GM21723 (cell line): ENCODE data around the gene BAG1.
A peak's percentile ranks its signal among the peaks of the same experiment; 100 is the strongest.

ENCODE experiments used
- ATAC-seq: cut with Tn5 transposase; IDR thresholded peaks from one replicate; pipeline ENCODE4 v1.9.1; 2021; ENCODE audit warnings: mild to moderate bottlenecking, moderate library complexity; ENCODE audit not compliant: unreplicated experiment

Gene BAG1

GRCh38 chr9:33264473-33265177 is at the start of gene BAG1, which contains the start of gene CHMP5:
BAG1 (minus strand) TSS chr9:33264708.
CHMP5 (plus strand) TSS chr9:33265049; CDS start chr9:33265079, 30 bp downstream.
- ATAC-seq = peak; percentile 87

- ATAC-seq = no peak
Observed at GRCh38 chr9:33311953-33312352, 47.4 kb upstream of the BAG1 start.

DNA sequence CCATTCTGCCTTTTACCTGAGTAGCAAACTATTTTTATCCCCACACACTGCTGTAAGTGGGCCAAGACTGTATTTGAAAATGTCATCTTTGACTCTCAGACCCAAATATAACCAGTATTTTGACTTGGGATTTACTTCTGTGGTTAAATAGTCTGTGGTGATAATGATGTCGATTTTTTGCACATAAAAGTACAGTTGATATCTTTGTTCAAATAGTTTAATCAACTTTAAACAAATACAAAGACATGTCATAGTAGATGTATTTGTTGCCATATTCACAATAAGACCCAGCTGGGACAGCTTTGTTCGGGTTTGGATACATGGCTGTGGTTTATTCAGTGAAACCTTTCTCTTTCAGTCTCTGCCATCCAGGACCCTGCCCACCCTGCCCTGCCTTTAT is 46.2 kb upstream of the BAG1 start:
- ATAC-seq = no peak

- no peak for ATAC-seq
Observed at GRCh38 chr9:33309903-33310302, 45.4 kb upstream of the BAG1 start.

- ATAC-seq = no peak
Observed at GRCh38 chr9:33307067-33307466, 42.6 kb upstream of the BAG1 start.

GRCh38 chr9:33306037-33306436 is 41.5 kb upstream of the BAG1 start:
- ATAC-seq = peak; percentile 47

DNA sequence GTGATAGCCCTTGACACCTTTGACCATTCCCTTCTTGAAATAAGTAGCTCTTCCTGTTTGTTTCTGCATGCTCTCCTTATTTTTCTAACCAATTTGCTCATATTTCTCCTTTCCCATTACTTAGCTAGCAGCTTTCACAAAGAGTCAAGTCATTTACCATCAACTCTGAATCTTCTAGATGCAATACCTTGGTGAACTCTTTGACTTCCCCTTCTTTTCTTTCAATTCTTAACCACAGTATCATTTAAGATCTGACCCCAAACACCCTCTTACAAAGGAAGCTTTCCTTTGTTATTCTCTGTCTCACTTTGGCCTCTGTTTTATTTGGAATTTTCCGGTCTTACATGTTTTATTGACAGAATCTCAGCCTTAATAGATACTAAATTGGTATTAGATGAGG is 39.9 kb upstream of the BAG1 start:
- peak; percentile 65 for ATAC-seq

GRCh38 chr9:33300546-33300945 is 36.0 kb upstream of the BAG1 start:
- ATAC-seq = no peak

DNA sequence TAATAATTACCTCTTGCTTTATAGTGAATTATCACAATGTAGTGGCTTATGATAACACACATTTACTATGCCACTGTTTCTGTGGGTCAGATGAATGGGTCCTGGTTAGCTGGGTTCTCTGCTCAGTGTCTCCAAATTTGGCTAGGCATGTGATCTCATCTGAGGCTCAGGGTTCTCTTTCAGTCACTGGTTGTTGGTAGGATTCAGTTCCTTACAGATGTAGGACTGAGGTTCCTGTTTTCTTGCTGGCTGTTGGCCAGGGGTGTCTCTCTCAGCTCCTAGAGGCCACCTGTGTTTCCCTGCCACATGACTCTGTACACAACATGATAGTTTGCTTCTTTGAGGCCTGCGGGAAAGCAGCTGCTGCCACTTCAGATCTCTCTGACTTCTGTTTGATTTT is 32.9 kb upstream of the BAG1 start:
- peak; percentile 95 for ATAC-seq

- ATAC-seq = peak; percentile 45
Observed at GRCh38 chr9:33295571-33295970, 31.1 kb upstream of the BAG1 start.

DNA sequence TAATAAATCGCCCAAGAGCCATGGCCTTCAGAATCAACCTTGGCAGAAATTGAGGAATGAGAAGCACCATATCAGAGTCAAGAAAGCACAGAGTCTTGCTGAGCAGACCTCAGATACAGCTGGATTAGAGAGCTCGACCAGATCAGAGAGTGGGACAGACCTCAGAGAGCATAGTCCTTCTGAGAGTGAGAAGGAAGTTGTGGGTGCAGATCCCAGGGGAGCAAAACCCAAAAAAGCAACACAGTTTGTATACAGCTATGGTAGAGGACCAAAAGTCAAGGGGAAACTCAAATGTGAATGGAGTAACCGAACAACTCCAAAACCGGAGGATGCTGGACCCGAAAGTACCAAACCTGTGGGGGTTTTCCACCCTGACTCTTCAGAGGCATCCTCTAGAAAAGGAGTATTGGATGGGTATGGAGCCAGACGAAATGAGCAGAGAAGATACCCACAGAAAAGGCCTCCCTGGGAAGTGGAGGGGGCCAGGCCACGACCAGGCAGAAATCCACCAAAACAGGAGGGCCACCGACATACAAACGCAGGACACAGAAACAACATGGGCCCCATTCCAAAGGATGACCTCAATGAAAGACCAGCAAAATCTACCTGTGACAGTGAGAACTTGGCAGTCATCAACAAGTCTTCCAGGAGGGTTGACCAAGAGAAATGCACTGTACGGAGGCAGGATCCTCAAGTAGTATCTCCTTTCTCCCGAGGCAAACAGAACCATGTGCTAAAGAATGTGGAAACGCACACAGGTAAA is 30.3 kb upstream of the BAG1 start:
- ATAC-seq = no peak

GRCh38 chr9:33293782-33294181 is 29.3 kb upstream of the BAG1 start:
- no peak for ATAC-seq

- no peak for ATAC-seq
Observed at GRCh38 chr9:33291901-33292300, 27.4 kb upstream of the BAG1 start.

GRCh38 chr9:33291031-33291397 is 26.5 kb upstream of the BAG1 start:
- no peak for ATAC-seq

DNA sequence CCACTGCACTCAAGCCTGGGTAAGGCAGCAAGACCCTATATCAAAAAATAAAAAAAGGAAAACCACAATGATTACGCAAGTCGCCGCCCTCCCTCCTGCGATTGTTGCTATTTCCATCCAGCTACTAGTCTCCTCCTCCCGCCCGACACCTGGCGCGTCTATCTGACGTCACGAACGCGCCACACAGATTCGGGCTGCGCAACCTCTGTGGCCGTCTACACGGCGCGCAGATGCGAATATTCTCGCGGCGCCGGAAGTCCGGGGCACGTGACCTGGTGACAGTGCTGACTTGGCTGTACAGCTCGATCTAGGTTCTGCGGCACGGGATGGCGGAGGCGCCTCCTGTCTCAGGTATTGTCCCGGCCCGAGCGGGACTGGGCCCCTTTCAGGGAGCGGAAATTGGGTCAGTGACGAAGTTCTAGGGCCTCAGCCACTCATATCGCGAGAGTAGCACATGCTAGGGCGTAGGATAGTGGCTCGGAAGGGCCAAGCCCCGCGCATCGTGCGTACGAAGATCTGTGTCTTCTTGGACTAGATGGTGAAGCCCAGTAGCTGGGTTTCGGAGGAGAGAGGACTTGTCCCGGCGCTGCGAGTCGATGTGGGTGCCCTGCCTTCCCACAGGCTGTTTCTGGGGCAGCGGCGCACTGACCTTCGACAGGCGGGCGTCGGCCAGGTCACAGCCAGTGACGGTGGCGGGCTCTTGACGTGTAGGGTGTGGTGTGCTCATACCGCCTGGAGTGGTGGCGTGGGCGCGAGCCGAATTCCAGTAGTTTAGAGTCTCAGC is 25.9 kb upstream of the BAG1 start, which contains the start of gene NFX1:
TSS of gene NFX1 (plus strand) at position 270 of the 784 bp plus-strand sequence. CDS start at position 327, 57 bp downstream.
- peak; percentile 87 for ATAC-seq

DNA sequence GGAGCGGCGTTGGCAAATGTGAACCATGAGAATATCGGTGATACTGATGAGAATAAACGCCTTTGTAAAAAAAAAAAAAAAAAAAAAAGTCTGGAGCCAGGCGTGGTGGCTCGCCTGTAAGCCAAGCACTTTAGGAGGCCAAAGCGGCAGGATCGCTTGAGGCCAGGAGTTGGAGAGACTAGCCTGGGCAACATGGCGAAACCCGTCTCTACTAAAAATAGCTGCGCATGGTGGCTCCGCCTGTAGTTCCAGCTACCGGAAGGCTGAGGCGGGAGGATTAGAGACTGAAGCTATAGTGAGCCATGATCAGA is 25.4 kb upstream of the BAG1 start:
- peak; percentile 35 for ATAC-seq

DNA sequence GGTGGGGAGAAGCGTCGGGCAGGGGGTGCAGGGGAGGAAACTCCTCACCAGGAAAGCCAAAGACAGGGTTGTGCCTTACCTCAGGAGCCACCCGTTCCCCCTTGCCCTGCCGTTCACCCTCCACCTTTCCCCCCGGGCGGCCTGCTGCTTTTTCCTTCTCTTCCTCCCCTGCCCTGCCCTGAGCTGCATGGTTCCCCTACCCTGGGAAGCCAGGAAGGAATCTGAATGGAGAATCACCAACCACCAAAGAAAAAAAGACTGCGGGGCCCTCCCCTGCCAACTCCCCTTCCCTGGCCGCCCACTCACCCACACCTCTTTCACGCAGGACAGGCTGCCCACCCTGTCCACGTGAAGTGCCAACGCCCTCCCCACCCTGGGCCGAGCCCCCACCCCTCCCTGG is 25.0 kb upstream of the BAG1 start:
- ATAC-seq = no peak

GRCh38 chr9:33288828-33289483 is 24.4 kb upstream of the BAG1 start:
- ATAC-seq = no peak

DNA sequence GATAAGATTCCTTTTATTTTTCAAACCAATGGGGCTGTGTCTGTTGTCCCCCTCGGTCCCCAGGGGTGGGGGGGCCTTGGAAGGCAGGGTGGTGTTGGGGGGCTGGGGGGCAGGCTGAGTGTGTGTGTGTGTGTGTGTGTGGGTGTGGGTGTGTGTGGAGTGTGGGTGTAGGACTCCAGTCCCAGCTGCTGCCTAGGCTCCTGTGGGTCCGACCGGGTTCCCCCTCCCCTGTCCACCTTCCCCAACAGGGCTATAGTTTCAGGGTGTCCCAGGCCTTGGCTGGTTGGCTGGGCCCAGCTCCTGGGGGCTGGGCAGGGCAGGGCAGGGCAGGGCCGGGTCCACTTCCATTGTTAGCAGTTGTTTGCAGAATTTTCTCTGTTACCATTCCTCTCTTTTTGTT is 23.7 kb upstream of the BAG1 start:
- ATAC-seq = no peak

DNA sequence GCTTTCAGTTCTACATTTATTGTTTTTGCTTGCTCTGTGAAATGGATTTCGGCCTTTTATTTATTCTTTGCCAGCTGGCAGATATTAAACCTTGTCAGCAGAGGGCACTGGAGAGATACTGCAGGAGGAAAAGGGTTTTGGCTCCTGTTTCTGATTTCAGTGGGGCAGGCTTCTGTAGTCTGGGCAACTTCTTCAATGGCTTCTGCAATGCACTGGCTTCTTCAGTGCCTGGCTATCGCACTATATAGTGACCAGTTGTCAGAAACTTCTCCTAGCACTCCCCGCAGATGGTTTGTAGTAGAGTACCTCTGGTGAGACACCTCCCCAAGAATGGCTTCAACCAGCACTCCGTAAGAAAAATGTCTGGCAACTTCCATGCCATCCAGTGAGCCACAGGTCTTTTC is 22.6 kb upstream of the BAG1 start:
- no peak for ATAC-seq

DNA sequence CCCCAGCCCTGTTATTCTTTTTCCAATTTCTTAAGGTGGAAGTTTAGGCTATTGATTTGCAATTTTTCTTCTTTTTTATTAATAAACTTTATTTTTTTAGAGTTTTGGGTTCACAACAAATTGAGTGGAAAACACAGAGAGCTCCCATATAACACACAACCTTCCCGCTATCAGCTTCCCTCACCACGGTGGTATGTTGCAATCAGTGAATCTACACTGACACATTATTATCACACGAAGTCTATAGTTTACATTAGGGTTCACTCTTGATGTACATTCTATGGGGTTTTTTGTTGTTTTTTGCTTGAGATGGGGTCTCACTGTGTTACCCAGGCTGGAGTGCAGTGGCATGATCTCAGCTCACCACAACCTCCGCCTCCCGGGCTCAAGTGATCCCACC is 21.0 kb upstream of the BAG1 start:
- no peak for ATAC-seq
